ENCODE measurements around the gene ZNF430.

Gene ZNF430

GRCh38 chr19:21094347-21095025 is 74.0 kb downstream of the ZNF430 start:
- TF ChIP-seq TAF1 (IDR thresholded peaks at IDR 0.05; ENCODE audit: borderline replicate concordance, insufficient read depth, low read length) (no peak), REST (IDR thresholded peaks at IDR 0.05; ENCODE audit: insufficient read depth in 1 of 2, low read depth in 2 of 2, low read length in 2 of 2) (no peak), POLR2AphosphoS5 (IDR thresholded peaks at IDR 0.05; ENCODE audit: low read depth, low read length) (no peak), FOXP2 (optimal IDR thresholded peaks at IDR 0.05; ENCODE audit: borderline replicate concordance, extremely low read depth, extremely low read length, insufficient read depth) (no peak), SIN3A (IDR thresholded peaks at IDR 0.05; ENCODE audit: borderline replicate concordance, insufficient read depth, low read length) (no peak)

DNA sequence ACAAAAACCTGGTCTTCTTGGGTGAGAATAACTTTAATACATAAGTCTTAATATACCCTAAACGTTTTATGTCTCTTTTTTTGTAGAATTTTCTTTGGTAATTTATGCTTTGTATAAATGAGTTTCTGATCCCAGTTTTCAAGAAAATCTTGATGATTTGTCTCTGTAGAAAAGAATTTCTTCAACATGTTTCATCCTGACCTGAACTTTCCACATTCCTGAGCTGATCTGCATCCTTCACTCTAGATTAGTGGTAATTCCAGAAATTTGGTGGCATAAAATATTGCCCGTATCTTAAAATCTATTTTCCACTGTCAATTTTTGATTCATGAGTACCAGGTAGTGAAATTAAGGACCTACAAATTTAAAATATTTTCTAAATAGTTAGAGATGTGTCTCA is 77.8 kb downstream of the ZNF430 start:
- TF ChIP-seq SIN3A (IDR thresholded peaks at IDR 0.05; ENCODE audit: borderline replicate concordance, insufficient read depth, low read length) (no peak), TAF1 (IDR thresholded peaks at IDR 0.05; ENCODE audit: borderline replicate concordance, insufficient read depth, low read length) (no peak), FOXP2 (optimal IDR thresholded peaks at IDR 0.05; ENCODE audit: borderline replicate concordance, extremely low read depth, extremely low read length, insufficient read depth) (no peak), POLR2AphosphoS5 (IDR thresholded peaks at IDR 0.05; ENCODE audit: low read depth, low read length) (no peak)

DNA sequence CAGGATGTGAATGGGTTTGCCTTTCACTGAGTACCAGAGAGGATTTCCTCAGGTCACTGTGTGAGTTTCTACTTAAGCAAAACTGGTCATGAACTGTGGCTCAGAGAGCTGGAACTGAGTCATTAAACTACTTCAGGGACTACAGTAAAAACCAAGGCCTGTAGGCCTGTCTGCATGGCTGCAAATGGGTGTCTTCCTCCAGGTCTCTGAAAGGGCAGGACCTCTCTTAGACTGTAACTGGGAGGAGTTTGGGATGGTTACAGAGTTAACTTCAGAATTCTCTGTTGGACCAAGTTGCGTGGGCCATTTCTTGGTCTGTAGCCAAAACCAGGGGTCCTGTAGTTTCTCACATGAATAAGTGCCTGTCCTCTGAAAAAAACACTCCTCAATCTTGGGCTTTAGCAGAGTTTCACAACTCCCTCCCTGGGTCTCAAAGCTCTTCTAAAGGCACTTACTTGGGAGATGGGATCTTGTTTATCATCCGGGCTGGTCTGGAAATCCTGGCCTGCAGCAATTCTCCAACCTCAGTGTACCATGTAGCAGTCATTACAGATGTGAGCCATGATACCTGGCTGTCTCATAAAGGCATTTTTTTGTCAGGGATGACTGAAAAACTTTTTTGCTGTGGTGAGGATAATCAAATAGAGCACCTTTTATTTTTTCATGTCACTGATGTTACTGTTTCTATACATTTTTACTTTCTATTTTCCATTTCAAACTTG is 81.2 kb downstream of the ZNF430 start:
- TF ChIP-seq SIN3A (IDR thresholded peaks at IDR 0.05; ENCODE audit: borderline replicate concordance, insufficient read depth, low read length) (no peak), TAF1 (IDR thresholded peaks at IDR 0.05; ENCODE audit: borderline replicate concordance, insufficient read depth, low read length) (no peak), POLR2AphosphoS5 (IDR thresholded peaks at IDR 0.05; ENCODE audit: low read depth, low read length) (no peak), REST (IDR thresholded peaks at IDR 0.05; ENCODE audit: insufficient read depth in 1 of 2, low read depth in 2 of 2, low read length in 2 of 2) (no peak), FOXP2 (optimal IDR thresholded peaks at IDR 0.05; ENCODE audit: borderline replicate concordance, extremely low read depth, extremely low read length, insufficient read depth) (no peak)

DNA sequence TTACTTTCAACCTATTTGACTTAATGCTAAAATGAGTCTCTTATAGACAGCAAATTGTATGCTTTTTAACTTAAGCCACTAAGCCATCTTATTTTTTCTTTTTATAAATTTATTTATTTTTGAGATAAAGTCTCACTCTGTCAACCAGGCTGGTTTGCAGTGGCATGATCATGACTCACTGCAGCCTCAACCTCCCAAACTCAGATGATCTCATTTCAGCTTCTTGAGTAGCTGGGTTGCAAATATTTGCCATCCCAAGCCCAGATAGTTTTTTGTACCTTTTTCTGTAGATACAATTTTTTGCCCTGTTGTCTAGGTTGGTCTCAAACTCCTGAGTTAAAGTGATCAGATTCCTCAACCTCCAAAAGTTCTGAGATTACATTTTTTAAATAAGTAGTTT is 88.7 kb downstream of the ZNF430 start:
- TF ChIP-seq REST (IDR thresholded peaks at IDR 0.05; ENCODE audit: insufficient read depth in 1 of 2, low read depth in 2 of 2, low read length in 2 of 2) (no peak), TAF1 (IDR thresholded peaks at IDR 0.05; ENCODE audit: borderline replicate concordance, insufficient read depth, low read length) (no peak), SIN3A (IDR thresholded peaks at IDR 0.05; ENCODE audit: borderline replicate concordance, insufficient read depth, low read length) (no peak), FOXP2 (optimal IDR thresholded peaks at IDR 0.05; ENCODE audit: borderline replicate concordance, extremely low read depth, extremely low read length, insufficient read depth) (no peak), POLR2AphosphoS5 (IDR thresholded peaks at IDR 0.05; ENCODE audit: low read depth, low read length) (no peak)

All from PFSK-1 (cell line).